ENCODE measurements around the gene DBX1. TPM values are rescaled to one million over a fixed set of nuclear protein-coding genes. Genes with fewer than 3 reads are reported as not detected.

The DBX1 gene, protein sequence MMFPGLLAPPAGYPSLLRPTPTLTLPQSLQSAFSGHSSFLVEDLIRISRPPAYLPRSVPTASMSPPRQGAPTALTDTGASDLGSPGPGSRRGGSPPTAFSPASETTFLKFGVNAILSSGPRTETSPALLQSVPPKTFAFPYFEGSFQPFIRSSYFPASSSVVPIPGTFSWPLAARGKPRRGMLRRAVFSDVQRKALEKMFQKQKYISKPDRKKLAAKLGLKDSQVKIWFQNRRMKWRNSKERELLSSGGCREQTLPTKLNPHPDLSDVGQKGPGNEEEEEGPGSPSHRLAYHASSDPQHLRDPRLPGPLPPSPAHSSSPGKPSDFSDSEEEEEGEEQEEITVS
- polyA plus RNA-seq (2013), result not detected in 2 replicates

DNA sequence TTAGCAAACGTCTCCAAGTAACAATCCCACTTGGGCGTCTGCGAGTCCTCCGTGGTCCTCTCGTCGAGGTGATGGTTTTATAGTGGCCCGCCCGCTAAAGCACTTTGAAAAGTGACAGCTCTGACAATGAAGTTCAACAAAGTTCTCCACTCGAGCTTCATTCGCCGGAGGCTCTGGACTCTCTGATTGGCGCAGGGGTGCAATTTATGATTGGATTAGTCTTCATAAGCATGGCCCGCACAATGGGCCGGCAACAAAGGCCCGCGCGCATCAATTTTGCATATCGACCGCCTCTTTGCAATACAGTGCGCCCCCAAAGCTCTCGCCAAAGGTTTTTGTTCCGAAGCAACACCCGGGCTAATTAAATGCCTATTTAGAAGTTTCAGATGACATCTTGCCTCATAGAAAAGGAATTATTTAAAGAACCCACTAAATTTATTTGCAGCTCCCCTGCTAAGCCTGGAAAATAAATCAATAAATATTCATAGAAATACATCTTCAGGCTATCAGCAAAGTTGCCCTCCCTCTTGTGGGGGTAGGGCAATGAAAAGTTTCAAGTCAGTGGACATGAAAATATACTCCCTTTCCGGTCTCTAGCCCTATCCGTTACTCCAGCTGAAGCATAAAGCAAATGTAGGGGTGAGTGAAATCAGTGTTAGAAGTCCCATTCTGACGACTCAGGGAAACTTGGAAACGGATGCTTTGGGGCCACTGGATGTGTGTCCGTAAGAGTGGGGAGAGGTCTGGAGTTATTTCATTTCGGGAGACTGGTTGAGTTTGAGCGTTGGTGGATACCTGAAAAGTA lies at the start of gene DBX1:
TSS of gene DBX1 (minus strand) at position 51 of the 805 bp plus-strand sequence. CDS start 151 bp downstream, outside the sequence.
- no CpG with 5 or more reads among the region's 30 CpGs for WGBS (ENCODE audit: extremely low coverage, insufficient coverage, insufficient read length)

DNA sequence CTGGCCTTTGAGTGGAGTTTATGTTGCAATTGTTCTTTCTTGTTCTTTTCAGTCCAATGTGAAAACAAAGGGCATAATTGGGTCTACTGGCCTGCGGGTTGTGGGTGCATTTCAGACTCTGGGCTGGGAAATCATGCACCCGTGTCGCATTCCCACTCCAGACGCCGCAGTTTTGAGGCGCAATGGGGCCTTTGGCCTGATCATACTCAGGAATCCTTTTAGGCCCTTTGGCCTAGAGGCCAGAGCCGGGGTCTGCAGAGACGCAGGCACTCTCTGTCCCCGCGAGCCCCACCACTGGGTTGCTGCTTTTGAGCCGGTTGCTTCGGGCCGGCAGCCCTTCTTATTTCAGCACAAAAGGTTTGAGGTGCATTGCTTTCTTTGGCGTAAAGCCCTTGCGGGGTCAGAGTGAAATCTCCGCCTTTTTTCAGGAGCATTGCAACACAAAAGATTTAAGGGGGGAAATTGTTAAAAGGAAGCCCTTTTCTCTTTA lies 48.4 kb upstream of the DBX1 start:
- no peak overlapping the region for H3K23ac ChIP-seq (ENCODE audit: low read length)
- peaks cover 0 to 2% of the 10 kb centered on the region in 2 experiments for H3K4me1 ChIP-seq (ENCODE audit: control insufficient read depth in 1 of 2, insufficient read depth in 2 of 2, low read length in 2 of 2)
- no peak overlapping the region for H4K12ac ChIP-seq (ENCODE audit: low read depth, low read length)
- H4K8ac ChIP-seq (ENCODE audit: low read depth, low read length), result no peak overlapping the region
- H3K27me3 ChIP-seq (ENCODE audit: insufficient read depth, low read length), result peaks cover 33% of the 10 kb centered on the region
- no peak overlapping the region for H2AFZ ChIP-seq (ENCODE audit: insufficient read depth, low read length, poor library complexity)
- no peak overlapping the region for H3K4ac ChIP-seq (ENCODE audit: low read depth, low read length)
- WGBS (ENCODE audit: extremely low coverage, insufficient coverage, insufficient read length), result no CpG with 5 or more reads among the region's 16 CpGs
- no peak overlapping the region for H3K27ac ChIP-seq (ENCODE audit: low read depth, low read length)
- H2AK5ac ChIP-seq (ENCODE audit: low read length), result no peak overlapping the region
- H3K4me3 ChIP-seq (ENCODE audit: low read depth, low read length), result no peak overlapping the region
- no peak overlapping the region for H3K4me2 ChIP-seq (ENCODE audit: low read length)
- no peak for DNase-seq
- no peaks in the 10 kb centered on the region for H3K9me3 ChIP-seq (ENCODE audit: insufficient read depth, low read depth, low read length)
- no peaks in the 10 kb centered on the region for H3K79me2 ChIP-seq (ENCODE audit: control insufficient read depth, insufficient read depth, low read length, poor library complexity)
- H3K18ac ChIP-seq (ENCODE audit: low read length), result no peak overlapping the region
- no peak overlapping the region for H3K9ac ChIP-seq (ENCODE audit: low read length)
- H3K36me3 ChIP-seq (ENCODE audit: control insufficient read depth in 1 of 2, insufficient read depth in 2 of 2, low read length in 2 of 2), result no peaks in the 10 kb centered on the region
- H3K79me1 ChIP-seq (ENCODE audit: low read length), result no peaks in the 10 kb centered on the region
- H3K14ac ChIP-seq (ENCODE audit: low read length), result no peak overlapping the region
- no peak overlapping the region for H2BK12ac ChIP-seq (ENCODE audit: low read length)
- H2BK5ac ChIP-seq (ENCODE audit: low read depth, low read length, poor library complexity), result no peak overlapping the region
- no peak overlapping the region for H2BK120ac ChIP-seq (ENCODE audit: insufficient read depth, low read length, poor library complexity)
- no peak overlapping the region for H4K91ac ChIP-seq (ENCODE audit: low read depth, low read length)

More for the DNA sequence above, at the start of gene DBX1:
- Histone ChIP-seq H3K9me3 (ENCODE audit: insufficient read depth, low read depth, low read length) (peaks cover 14% of the 10 kb centered on the region), H3K4me2 (ENCODE audit: low read length) (no peak within 1 kb of the TSS), H3K14ac (ENCODE audit: low read length) (no peak within 1 kb of the TSS), H2BK5ac (ENCODE audit: low read depth, low read length, poor library complexity) (no peak within 1 kb of the TSS), H3K79me1 (ENCODE audit: low read length) (no peaks in the 10 kb centered on the region), H2BK120ac (ENCODE audit: insufficient read depth, low read length, poor library complexity) (no peak within 1 kb of the TSS), H4K12ac (ENCODE audit: low read depth, low read length) (no peak within 1 kb of the TSS), H4K8ac (ENCODE audit: low read depth, low read length) (no peak within 1 kb of the TSS), H4K91ac (ENCODE audit: low read depth, low read length) (no peak within 1 kb of the TSS), H3K4ac (ENCODE audit: low read depth, low read length) (no peak within 1 kb of the TSS), H3K4me3 (ENCODE audit: low read depth, low read length) (no peak within 1 kb of the TSS), H3K36me3 (ENCODE audit: control insufficient read depth in 1 of 2, insufficient read depth in 2 of 2, low read length in 2 of 2) (no peaks in the 10 kb centered on the region), H3K27ac (ENCODE audit: low read depth, low read length) (no peak within 1 kb of the TSS), H3K18ac (ENCODE audit: low read length) (no peak within 1 kb of the TSS), H3K4me1 (ENCODE audit: control insufficient read depth in 1 of 2, insufficient read depth in 2 of 2, low read length in 2 of 2) (peaks cover 7 to 18% of the 10 kb centered on the region in 2 experiments), H3K9ac (ENCODE audit: low read length) (no peak within 1 kb of the TSS), H3K27me3 (ENCODE audit: insufficient read depth, low read length) (peaks cover 85% of the 10 kb centered on the region), H2AK5ac (ENCODE audit: low read length) (no peak within 1 kb of the TSS), H3K23ac (ENCODE audit: low read length) (no peak within 1 kb of the TSS), H3K79me2 (ENCODE audit: control insufficient read depth, insufficient read depth, low read length, poor library complexity) (no peaks in the 10 kb centered on the region), H2AFZ (ENCODE audit: insufficient read depth, low read length, poor library complexity) (no peak within 1 kb of the TSS), H2BK12ac (ENCODE audit: low read length) (no peak within 1 kb of the TSS)
- DNase-seq, result no peak

DNA sequence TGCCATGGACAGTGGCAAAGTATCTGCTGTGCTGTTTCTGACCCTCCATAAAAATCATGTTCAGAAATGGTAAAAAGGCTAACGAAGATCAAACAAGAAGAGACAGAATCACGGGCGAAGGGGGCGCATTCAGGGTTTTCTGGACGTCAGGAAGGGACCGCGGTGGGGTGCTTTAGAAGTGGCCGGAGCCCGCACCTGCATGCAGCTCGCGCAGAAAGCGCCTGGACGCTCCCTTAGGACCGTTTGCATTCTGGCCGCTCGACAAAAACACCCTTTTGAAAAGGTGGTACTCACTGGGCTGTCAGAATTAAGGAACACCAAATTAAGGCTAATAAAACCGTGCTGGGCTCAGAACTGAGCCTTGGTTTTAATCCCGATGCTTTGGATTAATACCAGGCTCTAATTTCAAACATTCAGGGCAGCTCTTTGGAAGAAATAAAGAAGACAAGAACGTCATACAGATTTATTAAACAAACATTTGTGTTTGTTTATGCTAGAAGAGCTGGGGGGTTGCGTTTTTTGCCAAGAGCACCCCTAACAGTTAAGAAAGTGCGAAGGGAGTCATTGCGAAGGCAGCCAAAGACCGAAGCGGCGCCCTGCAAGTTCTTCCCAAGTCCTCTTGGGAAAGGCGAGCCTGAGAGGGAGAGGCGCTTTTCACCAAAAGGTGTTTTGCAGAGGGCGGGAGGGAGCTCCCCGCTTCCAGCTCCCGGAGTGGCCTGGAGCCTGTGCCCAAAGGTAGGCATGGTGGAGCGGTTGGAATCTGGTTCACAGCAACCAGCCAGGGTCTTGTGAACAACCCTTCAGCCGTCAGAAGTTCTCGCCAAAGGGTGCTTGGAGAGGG lies 47.7 kb upstream of the DBX1 start:
- Histone ChIP-seq H3K27me3 (ENCODE audit: insufficient read depth, low read length) (peaks cover 33% of the 10 kb centered on the region), H2AK5ac (ENCODE audit: low read length) (no peak overlapping the region), H3K4me3 (ENCODE audit: low read depth, low read length) (no peak overlapping the region), H2AFZ (ENCODE audit: insufficient read depth, low read length, poor library complexity) (no peak overlapping the region), H3K36me3 (ENCODE audit: control insufficient read depth in 1 of 2, insufficient read depth in 2 of 2, low read length in 2 of 2) (no peaks in the 10 kb centered on the region), H3K9me3 (ENCODE audit: insufficient read depth, low read depth, low read length) (no peaks in the 10 kb centered on the region), H4K12ac (ENCODE audit: low read depth, low read length) (no peak overlapping the region), H3K4me1 (ENCODE audit: control insufficient read depth in 1 of 2, insufficient read depth in 2 of 2, low read length in 2 of 2) (peaks cover 0 to 2% of the 10 kb centered on the region in 2 experiments), H3K4me2 (ENCODE audit: low read length) (no peak overlapping the region), H3K23ac (ENCODE audit: low read length) (no peak overlapping the region), H4K8ac (ENCODE audit: low read depth, low read length) (no peak overlapping the region), H3K9ac (ENCODE audit: low read length) (no peak overlapping the region), H4K91ac (ENCODE audit: low read depth, low read length) (no peak overlapping the region), H2BK5ac (ENCODE audit: low read depth, low read length, poor library complexity) (no peak overlapping the region), H3K14ac (ENCODE audit: low read length) (no peak overlapping the region), H3K79me1 (ENCODE audit: low read length) (no peaks in the 10 kb centered on the region), H3K79me2 (ENCODE audit: control insufficient read depth, insufficient read depth, low read length, poor library complexity) (no peaks in the 10 kb centered on the region), H2BK12ac (ENCODE audit: low read length) (no peak overlapping the region), H2BK120ac (ENCODE audit: insufficient read depth, low read length, poor library complexity) (no peak overlapping the region), H3K27ac (ENCODE audit: low read depth, low read length) (no peak overlapping the region), H3K18ac (ENCODE audit: low read length) (no peak overlapping the region), H3K4ac (ENCODE audit: low read depth, low read length) (no peak overlapping the region)
- DNase-seq, result no peak
- no CpG with 5 or more reads among the region's 33 CpGs for WGBS (ENCODE audit: extremely low coverage, insufficient coverage, insufficient read length)

DNA sequence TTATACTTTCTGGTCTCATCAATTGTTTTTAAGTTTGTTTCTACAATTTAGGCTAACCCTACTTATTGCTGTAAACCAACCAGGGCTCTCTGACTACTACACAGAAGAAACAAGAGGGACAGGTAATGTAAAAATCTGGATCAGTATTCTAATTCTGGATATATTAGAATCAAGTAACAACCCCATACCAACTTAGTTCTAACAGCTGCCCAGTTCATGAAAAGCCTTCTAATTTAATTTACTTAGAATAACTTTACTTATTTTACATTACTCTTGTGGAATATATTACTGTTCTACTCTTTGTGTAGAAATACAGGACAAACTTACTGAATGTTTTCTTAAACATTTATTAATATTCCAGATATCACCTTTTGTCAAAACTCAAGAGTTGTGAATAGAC lies 45.5 kb upstream of the DBX1 start:
- H4K12ac ChIP-seq (ENCODE audit: low read depth, low read length), result no peak overlapping the region
- peaks cover 0 to 2% of the 10 kb centered on the region in 2 experiments for H3K4me1 ChIP-seq (ENCODE audit: control insufficient read depth in 1 of 2, insufficient read depth in 2 of 2, low read length in 2 of 2)
- H2AK5ac ChIP-seq (ENCODE audit: low read length), result no peak overlapping the region
- no peak overlapping the region for H3K4ac ChIP-seq (ENCODE audit: low read depth, low read length)
- no peaks in the 10 kb centered on the region for H3K9me3 ChIP-seq (ENCODE audit: insufficient read depth, low read depth, low read length)
- no peaks in the 10 kb centered on the region for H3K36me3 ChIP-seq (ENCODE audit: control insufficient read depth in 1 of 2, insufficient read depth in 2 of 2, low read length in 2 of 2)
- no peak overlapping the region for H2BK12ac ChIP-seq (ENCODE audit: low read length)
- H3K18ac ChIP-seq (ENCODE audit: low read length), result no peak overlapping the region
- no peaks in the 10 kb centered on the region for H3K79me2 ChIP-seq (ENCODE audit: control insufficient read depth, insufficient read depth, low read length, poor library complexity)
- H3K27me3 ChIP-seq (ENCODE audit: insufficient read depth, low read length), result peaks cover 28% of the 10 kb centered on the region
- no peak overlapping the region for H3K4me2 ChIP-seq (ENCODE audit: low read length)
- H3K23ac ChIP-seq (ENCODE audit: low read length), result no peak overlapping the region
- H4K91ac ChIP-seq (ENCODE audit: low read depth, low read length), result no peak overlapping the region
- no peaks in the 10 kb centered on the region for H3K79me1 ChIP-seq (ENCODE audit: low read length)
- DNase-seq, result no peak
- H4K8ac ChIP-seq (ENCODE audit: low read depth, low read length), result no peak overlapping the region
- no peak overlapping the region for H3K4me3 ChIP-seq (ENCODE audit: low read depth, low read length)
- no peak overlapping the region for H3K9ac ChIP-seq (ENCODE audit: low read length)
- no peak overlapping the region for H3K27ac ChIP-seq (ENCODE audit: low read depth, low read length)
- no peak overlapping the region for H2BK5ac ChIP-seq (ENCODE audit: low read depth, low read length, poor library complexity)
- no peak overlapping the region for H2AFZ ChIP-seq (ENCODE audit: insufficient read depth, low read length, poor library complexity)
- H2BK120ac ChIP-seq (ENCODE audit: insufficient read depth, low read length, poor library complexity), result no peak overlapping the region
- H3K14ac ChIP-seq (ENCODE audit: low read length), result no peak overlapping the region
